HEK293T (cell line): ENCODE data around the gene TGM6.

Experiments used
- ARNT ChIP-seq: fragments of 450-650 bp; IDR thresholded peaks from 2 replicates; pipeline ENCODE4 v1.6.1; 2017; ENCODE audit warnings: mild to moderate bottlenecking
- BHLHE40 ChIP-seq: fragments of 450-650 bp; IDR thresholded peaks from 2 replicates; pipeline ENCODE4 v1.6.1; 2016; ENCODE audit warnings: mild to moderate bottlenecking, moderate library complexity, borderline replicate concordance
- CTBP1 ChIP-seq: fragments of 450-650 bp; IDR thresholded peaks from 2 replicates; pipeline ENCODE4 v1.6.1; 2016; ENCODE audit warnings: borderline replicate concordance
- ELF4 ChIP-seq: fragments of 450-650 bp; IDR thresholded peaks from 2 replicates; pipeline ENCODE4 v1.6.1; 2017; ENCODE audit warnings: antibody characterized with exemption
- FOXK2 ChIP-seq: fragments of 450-650 bp; IDR thresholded peaks from 2 replicates; pipeline ENCODE4 v1.6.1; 2016; ENCODE audit warnings: mild to moderate bottlenecking
- HDGF ChIP-seq: fragments of 450-650 bp; IDR thresholded peaks from 2 replicates; pipeline ENCODE4 v1.6.1; 2017; ENCODE audit warnings: antibody characterized with exemption, borderline replicate concordance
- L3MBTL2 ChIP-seq: fragments of 450-650 bp; conservative IDR thresholded peaks from 2 replicates; pipeline ENCODE4 v1.6.1; 2016; ENCODE audit warnings: mild to moderate bottlenecking
- NFRKB ChIP-seq: fragments of 450-650 bp; IDR thresholded peaks from 2 replicates; pipeline ENCODE4 v1.6.1; 2016; ENCODE audit warnings: mild to moderate bottlenecking, moderate library complexity
- SP1 ChIP-seq: fragments of 450-650 bp; IDR thresholded peaks from 2 replicates; pipeline ENCODE4 v1.6.1; 2017
- SUZ12 ChIP-seq: fragments of 450-650 bp; IDR thresholded peaks from 2 replicates; pipeline ENCODE4 v1.6.1; 2016; ENCODE audit warnings: mild to moderate bottlenecking
- ZNF384 ChIP-seq: fragments of 450-650 bp; IDR thresholded peaks from 2 replicates; pipeline ENCODE4 v1.6.1; 2016

- TF ChIP-seq CTBP1 (no peak), SUZ12 (no peak), ELF4 (no peak), FOXK2 (no peak), BHLHE40 (no peak), L3MBTL2 (no peak), HDGF (no peak), NFRKB (no peak), ARNT (no peak), SP1 (no peak), ZNF384 (no peak)
Measured at GRCh38 chr20:2332711-2333110, 48.0 kb upstream of the TGM6 start.
